ENCODE measurements around the gene CXCL6. TPM values are rescaled to one million over a fixed set of nuclear protein-coding genes. Genes with fewer than 3 reads are reported as not detected.

CXCL6 gene
- total RNA-seq, 1 experiment from 2014 or later: not detected

- H3K36me3 ChIP-seq: no peaks in the 10 kb centered on the region
- no peak for DNase-seq
These were observed 32.0 kb downstream of the CXCL6 start for GRCh38 chr4:73868206-73869129.

DNA sequence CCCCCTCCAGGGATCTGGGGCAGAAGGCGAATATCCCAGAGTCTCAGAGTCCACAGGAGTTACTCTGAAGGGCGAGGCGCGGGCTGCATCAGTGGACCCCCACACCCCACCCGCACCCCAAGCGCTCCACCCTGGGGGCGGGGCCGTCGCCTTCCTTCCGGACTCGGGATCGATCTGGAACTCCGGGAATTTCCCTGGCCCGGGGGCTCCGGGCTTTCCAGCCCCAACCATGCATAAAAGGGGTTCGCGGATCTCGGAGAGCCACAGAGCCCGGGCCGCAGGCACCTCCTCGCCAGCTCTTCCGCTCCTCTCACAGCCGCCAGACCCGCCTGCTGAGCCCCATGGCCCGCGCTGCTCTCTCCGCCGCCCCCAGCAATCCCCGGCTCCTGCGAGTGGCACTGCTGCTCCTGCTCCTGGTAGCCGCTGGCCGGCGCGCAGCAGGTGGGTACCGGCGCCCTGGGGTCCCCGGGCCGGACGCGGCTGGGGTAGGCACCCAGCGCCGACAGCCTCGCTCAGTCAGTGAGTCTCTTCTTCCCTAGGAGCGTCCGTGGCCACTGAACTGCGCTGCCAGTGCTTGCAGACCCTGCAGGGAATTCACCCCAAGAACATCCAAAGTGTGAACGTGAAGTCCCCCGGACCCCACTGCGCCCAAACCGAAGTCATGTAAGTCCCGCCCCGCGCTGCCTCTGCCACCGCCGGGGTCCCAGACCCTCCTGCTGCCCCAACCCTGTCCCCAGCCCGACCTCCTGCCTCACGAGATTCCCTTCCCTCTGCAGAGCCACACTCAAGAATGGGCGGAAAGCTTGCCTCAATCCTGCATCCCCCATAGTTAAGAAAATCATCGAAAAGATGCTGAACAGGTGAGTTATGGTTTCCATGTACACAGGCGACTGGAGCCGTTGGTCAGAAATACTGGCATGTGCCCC lies 32.9 kb downstream of the CXCL6 start, which contains the start of gene CXCL1:
CXCL1 (plus strand) TSS at position 264 of the 926 bp plus-strand sequence; CDS start at position 342, 78 bp downstream.
- H3K4me3 ChIP-seq: peak within 1 kb of the TSS; percentile 47
- no peaks in the 10 kb centered on the region for H3K36me3 ChIP-seq
- no peaks in the 10 kb centered on the region for H3K9me3 ChIP-seq (replicated peaks)
- DNase-seq: peak in 1 of 2 experiments; percentile 16
- H3K4me1 ChIP-seq: no peaks in the 10 kb centered on the region
- no peak within 1 kb of the TSS for H3K27ac ChIP-seq
- H3K27me3 ChIP-seq: no peaks in the 10 kb centered on the region

More at GRCh38 chr4:73868206-73869129, 32.0 kb downstream of the CXCL6 start:
- H3K4me3 ChIP-seq: peak overlapping the region; percentile 47
- no peaks in the 10 kb centered on the region for H3K9me3 ChIP-seq (replicated peaks)
- no peak overlapping the region for H3K27ac ChIP-seq
- no peaks in the 10 kb centered on the region for H3K27me3 ChIP-seq
- no peaks in the 10 kb centered on the region for H3K4me1 ChIP-seq

DNA sequence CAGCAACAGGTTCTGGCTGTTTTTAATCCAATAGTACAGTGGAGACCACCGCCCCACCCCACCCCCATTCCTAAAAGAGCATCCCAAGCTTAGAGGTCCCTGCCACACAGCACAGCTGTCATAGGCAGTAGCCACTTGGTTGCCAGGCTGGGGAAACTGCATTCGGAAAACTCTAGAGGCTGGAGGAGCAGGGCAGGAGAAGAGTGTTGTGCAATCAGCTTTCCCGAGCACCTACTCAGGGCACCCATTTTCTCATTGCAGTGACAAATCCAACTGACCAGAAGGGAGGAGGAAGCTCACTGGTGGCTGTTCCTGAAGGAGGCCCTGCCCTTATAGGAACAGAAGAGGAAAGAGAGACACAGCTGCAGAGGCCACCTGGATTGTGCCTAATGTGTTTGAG lies 33.8 kb downstream of the CXCL6 start:
- Histone ChIP-seq H3K4me1 (no peaks in the 10 kb centered on the region), H3K27me3 (no peaks in the 10 kb centered on the region), H3K27ac (no peak overlapping the region), H3K36me3 (no peaks in the 10 kb centered on the region), H3K9me3 (replicated peaks) (no peaks in the 10 kb centered on the region), H3K4me3 (no peak overlapping the region)
- DNase-seq: no peak

GRCh38 chr4:73870768-73871167 lies 34.3 kb downstream of the CXCL6 start:
- no peak overlapping the region for H3K27ac ChIP-seq
- no peaks in the 10 kb centered on the region for H3K36me3 ChIP-seq
- no peaks in the 10 kb centered on the region for H3K27me3 ChIP-seq

GRCh38 chr4:73871511-73872310 lies 35.2 kb downstream of the CXCL6 start:
- no peaks in the 10 kb centered on the region for H3K4me1 ChIP-seq
- DNase-seq: no peak
- H3K27me3 ChIP-seq: no peaks in the 10 kb centered on the region
- H3K27ac ChIP-seq: no peak overlapping the region
- no peaks in the 10 kb centered on the region for H3K36me3 ChIP-seq
- no peaks in the 10 kb centered on the region for H3K9me3 ChIP-seq (replicated peaks)
- H3K4me3 ChIP-seq: no peak overlapping the region

More at GRCh38 chr4:73870768-73871167, 34.3 kb downstream of the CXCL6 start:
- DNase-seq: no peak
- Histone ChIP-seq H3K4me1 (no peaks in the 10 kb centered on the region), H3K4me3 (no peak overlapping the region), H3K9me3 (replicated peaks) (no peaks in the 10 kb centered on the region)

DNA sequence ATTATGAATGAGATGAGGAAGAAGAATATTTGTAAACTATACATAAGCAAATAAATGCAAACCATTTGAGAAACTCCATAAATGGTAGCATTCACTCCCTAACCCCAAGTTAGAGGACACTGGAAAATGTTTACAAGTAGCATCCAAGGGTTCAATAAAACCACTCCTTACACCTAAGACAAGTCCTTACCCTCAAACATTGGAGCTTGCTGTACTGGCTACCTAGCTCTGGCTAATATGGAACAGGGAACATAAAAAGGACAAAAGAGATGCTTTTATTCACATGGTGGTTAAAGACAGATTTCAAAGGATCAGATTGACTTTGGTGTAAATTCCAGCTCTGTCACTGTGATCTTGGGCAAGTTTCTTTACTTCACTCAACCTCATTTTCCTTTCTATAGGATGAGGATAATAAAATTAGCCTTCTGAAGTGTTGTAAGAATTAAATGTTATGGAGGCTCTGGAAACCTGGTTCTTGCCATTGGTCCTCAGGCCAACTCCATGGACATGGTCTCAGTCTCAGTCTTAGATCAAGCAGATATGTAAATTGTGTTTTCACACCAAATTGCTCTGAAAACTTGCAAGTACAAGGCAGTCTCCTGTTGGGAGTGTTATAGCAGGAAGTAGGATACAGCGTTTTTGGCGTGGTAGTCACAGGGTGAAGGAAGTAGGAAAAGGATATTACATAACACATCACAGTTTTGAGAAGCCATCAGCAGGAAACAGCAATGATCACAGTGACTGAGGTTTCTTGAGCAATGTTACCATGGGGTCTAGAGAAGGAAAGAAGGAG lies 36.0 kb downstream of the CXCL6 start:
- Histone ChIP-seq H3K4me1 (no peaks in the 10 kb centered on the region), H3K4me3 (no peak overlapping the region), H3K27ac (no peak overlapping the region), H3K9me3 (replicated peaks) (no peaks in the 10 kb centered on the region), H3K27me3 (no peaks in the 10 kb centered on the region), H3K36me3 (no peaks in the 10 kb centered on the region)
- DNase-seq: no peak

GRCh38 chr4:73874386-73874785 lies 37.9 kb downstream of the CXCL6 start:
- no peaks in the 10 kb centered on the region for H3K9me3 ChIP-seq (replicated peaks)
- no peak overlapping the region for H3K27ac ChIP-seq
- no peaks in the 10 kb centered on the region for H3K4me1 ChIP-seq
- no peaks in the 10 kb centered on the region for H3K36me3 ChIP-seq
- H3K4me3 ChIP-seq: no peak overlapping the region
- DNase-seq: no peak
- no peaks in the 10 kb centered on the region for H3K27me3 ChIP-seq

- Histone ChIP-seq H3K36me3 (no peaks in the 10 kb centered on the region), H3K27me3 (no peaks in the 10 kb centered on the region), H3K9me3 (replicated peaks) (no peaks in the 10 kb centered on the region), H3K27ac (no peak overlapping the region), H3K4me3 (no peak overlapping the region), H3K4me1 (no peaks in the 10 kb centered on the region)
- no peak for DNase-seq
These were observed 38.9 kb downstream of the CXCL6 start for GRCh38 chr4:73875401-73875800.

GRCh38 chr4:73883306-73883705 lies 46.8 kb downstream of the CXCL6 start:
- DNase-seq: no peak
- Histone ChIP-seq H3K36me3 (no peaks in the 10 kb centered on the region), H3K4me1 (no peaks in the 10 kb centered on the region), H3K4me3 (no peak overlapping the region), H3K9me3 (replicated peaks) (no peaks in the 10 kb centered on the region), H3K27me3 (no peaks in the 10 kb centered on the region), H3K27ac (no peak overlapping the region)

DNA sequence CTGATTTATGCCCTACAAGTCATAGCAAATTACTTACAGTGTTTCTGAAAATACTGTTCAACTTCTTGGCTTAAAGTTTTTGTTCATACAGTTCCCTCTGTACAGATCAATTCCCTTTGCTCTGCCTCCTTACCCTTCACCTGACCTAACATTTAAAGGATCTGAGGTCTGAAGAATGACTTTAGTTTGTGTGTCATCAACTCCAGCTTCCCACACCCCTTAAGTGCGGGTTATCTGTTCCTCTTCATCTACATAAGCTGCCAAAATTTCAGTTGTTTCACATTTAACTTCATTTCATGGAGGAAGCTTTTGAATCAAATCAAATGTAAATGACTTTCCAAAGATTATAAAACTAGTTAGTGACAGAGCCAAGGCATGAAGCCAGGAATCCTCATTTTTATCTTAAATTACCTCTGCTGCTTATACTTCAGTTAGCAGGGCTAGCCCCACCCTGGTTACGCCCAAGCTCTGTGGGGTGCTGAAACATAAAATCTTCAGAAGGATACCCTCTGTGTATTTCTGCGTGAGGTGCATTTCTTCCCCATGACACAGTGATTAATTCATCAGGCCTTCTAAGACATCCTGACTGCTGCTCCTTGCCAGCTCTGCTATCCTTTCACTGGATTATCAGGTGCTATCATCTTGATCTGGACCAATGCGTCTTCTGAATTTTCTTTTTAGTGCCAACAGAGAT lies 49.2 kb downstream of the CXCL6 start:
- Histone ChIP-seq H3K9me3 (replicated peaks) (no peaks in the 10 kb centered on the region), H3K4me3 (no peak overlapping the region), H3K36me3 (no peaks in the 10 kb centered on the region), H3K4me1 (no peaks in the 10 kb centered on the region), H3K27me3 (no peaks in the 10 kb centered on the region), H3K27ac (no peak overlapping the region)
- no peak for DNase-seq
